RWPE2 (cell line): ENCODE data around the gene RAB11FIP5.

Source experiments
- ATAC-seq: fragments of 200-7000 bp; cut with Tn5 transposase; 3 replicates; pipeline ENCODE4 v1.9.1; 2021; ENCODE audit warnings: low read depth
- DNase-seq: peaks from one replicate; pipeline ENCODE4 v3.0.0-alpha.2; 2020; ENCODE audit warnings: low spot score
- H3K27ac ChIP-seq: fragments of 450-650 bp; 2 replicates; pipeline ENCODE4 v1.5.1; 2017; ENCODE audit warnings: mild to moderate bottlenecking; ENCODE audit not compliant: poor library complexity, severe bottlenecking
- H3K27me3 ChIP-seq: fragments of 250-450 bp; sonication (Bioruptor Pico); 2 replicates; pipeline ENCODE4 v1.5.1; 2021; ENCODE audit warnings: mild to moderate bottlenecking, moderate library complexity; ENCODE audit not compliant: insufficient read depth, poor library complexity, severe bottlenecking
- H3K36me3 ChIP-seq: fragments of 250-450 bp; sonication (Bioruptor Pico); 2 replicates; pipeline ENCODE4 v1.5.1; 2020; ENCODE audit warnings: low read depth, mild to moderate bottlenecking, moderate library complexity
- H3K4me1 ChIP-seq: fragments of 250-450 bp; sonication (Bioruptor Pico); 2 replicates; pipeline ENCODE4 v1.5.1; 2021; ENCODE audit warnings: mild to moderate bottlenecking, moderate library complexity; ENCODE audit not compliant: insufficient read depth, poor library complexity, severe bottlenecking
- H3K4me3 ChIP-seq: fragments of 250-450 bp; sonication (Bioruptor Pico); 2 replicates; pipeline ENCODE4 v1.5.1; 2021; ENCODE audit warnings: mild to moderate bottlenecking, moderate library complexity; ENCODE audit not compliant: severe bottlenecking
- H3K9me3 ChIP-seq: fragments of 250-450 bp; sonication (Bioruptor Pico); 2 replicates; pipeline ENCODE4 v1.5.1; 2021; ENCODE audit warnings: mild to moderate bottlenecking, moderate library complexity; ENCODE audit not compliant: severe bottlenecking
- TF ChIP-seq, protein P1 (sequence below): fragments of 450-650 bp; IDR thresholded peaks from one replicate; pipeline ENCODE4 v1.5.1; 2017; ENCODE audit warnings: mild to moderate bottlenecking, moderate library complexity; ENCODE audit not compliant: poor library complexity, severe bottlenecking

RAB11FIP5 gene

DNA sequence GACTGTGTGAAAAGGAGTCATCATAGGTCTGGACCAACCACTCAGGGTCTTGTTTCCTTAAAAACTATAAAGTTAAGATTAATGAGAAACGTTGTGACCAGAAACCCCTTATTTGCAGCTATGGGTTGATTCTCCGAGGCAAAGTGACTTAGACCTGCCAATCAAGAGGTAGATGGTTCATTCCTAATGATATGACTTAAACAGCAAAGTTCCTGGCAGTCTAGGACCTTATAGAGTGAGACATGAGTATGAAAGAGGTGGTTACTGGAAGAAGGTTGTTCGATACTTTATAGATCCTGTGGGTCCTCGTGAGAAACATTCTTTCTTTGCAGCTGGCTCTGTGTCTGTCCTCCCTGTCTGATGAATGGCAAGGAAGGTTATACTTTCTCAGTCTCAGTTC, 49.3 kb downstream of the RAB11FIP5 start:
- ATAC-seq, result no peak
- TF ChIP-seq, protein P1, sequence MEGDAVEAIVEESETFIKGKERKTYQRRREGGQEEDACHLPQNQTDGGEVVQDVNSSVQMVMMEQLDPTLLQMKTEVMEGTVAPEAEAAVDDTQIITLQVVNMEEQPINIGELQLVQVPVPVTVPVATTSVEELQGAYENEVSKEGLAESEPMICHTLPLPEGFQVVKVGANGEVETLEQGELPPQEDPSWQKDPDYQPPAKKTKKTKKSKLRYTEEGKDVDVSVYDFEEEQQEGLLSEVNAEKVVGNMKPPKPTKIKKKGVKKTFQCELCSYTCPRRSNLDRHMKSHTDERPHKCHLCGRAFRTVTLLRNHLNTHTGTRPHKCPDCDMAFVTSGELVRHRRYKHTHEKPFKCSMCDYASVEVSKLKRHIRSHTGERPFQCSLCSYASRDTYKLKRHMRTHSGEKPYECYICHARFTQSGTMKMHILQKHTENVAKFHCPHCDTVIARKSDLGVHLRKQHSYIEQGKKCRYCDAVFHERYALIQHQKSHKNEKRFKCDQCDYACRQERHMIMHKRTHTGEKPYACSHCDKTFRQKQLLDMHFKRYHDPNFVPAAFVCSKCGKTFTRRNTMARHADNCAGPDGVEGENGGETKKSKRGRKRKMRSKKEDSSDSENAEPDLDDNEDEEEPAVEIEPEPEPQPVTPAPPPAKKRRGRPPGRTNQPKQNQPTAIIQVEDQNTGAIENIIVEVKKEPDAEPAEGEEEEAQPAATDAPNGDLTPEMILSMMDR, result no peak
- peak overlapping the region; percentile 64 for H3K27ac ChIP-seq
- H3K27me3 ChIP-seq, result no peaks in the 10 kb centered on the region
- no peaks in the 10 kb centered on the region for H3K9me3 ChIP-seq
- no peak overlapping the region for H3K4me3 ChIP-seq
- peaks cover 22% of the 10 kb centered on the region for H3K4me1 ChIP-seq
- H3K36me3 ChIP-seq, result peaks cover 6% of the 10 kb centered on the region; the same call in 1 of the 2 replicates
- DNase-seq, result no peak

- H3K4me1 ChIP-seq, result peaks cover 10% of the 10 kb centered on the region
- H3K27me3 ChIP-seq, result no peaks in the 10 kb centered on the region
- H3K27ac ChIP-seq, result no peak overlapping the region
- no peak overlapping the region for H3K4me3 ChIP-seq
- no peaks in the 10 kb centered on the region for H3K9me3 ChIP-seq
- peaks cover 22% of the 10 kb centered on the region for H3K36me3 ChIP-seq
- TF ChIP-seq, protein P1, result no peak
- DNase-seq, result no peak
- no peak for ATAC-seq
Measured at GRCh38 chr2:73059106-73059505, 53.6 kb downstream of the RAB11FIP5 start.

- Histone ChIP-seq H3K4me1 (no peaks in the 10 kb centered on the region), H3K27me3 (no peaks in the 10 kb centered on the region), H3K4me3 (no peak overlapping the region), H3K36me3 (peaks cover 15% of the 10 kb centered on the region), H3K27ac (no peak overlapping the region), H3K9me3 (no peaks in the 10 kb centered on the region)
- ATAC-seq (no peak), DNase-seq (no peak)
- TF ChIP-seq, protein P1, result no peak
Measured at GRCh38 chr2:73054980-73055379, 57.8 kb downstream of the RAB11FIP5 start.

- Histone ChIP-seq H3K27me3 (no peaks in the 10 kb centered on the region), H3K4me3 (no peak overlapping the region), H3K9me3 (no peaks in the 10 kb centered on the region), H3K4me1 (no peaks in the 10 kb centered on the region), H3K36me3 (peaks cover 15% of the 10 kb centered on the region), H3K27ac (no peak overlapping the region)
- TF ChIP-seq, protein P1, result no peak
- DNase-seq, result no peak
- ATAC-seq, result no peak
Measured at GRCh38 chr2:73053316-73054114, 59.2 kb downstream of the RAB11FIP5 start.

DNA sequence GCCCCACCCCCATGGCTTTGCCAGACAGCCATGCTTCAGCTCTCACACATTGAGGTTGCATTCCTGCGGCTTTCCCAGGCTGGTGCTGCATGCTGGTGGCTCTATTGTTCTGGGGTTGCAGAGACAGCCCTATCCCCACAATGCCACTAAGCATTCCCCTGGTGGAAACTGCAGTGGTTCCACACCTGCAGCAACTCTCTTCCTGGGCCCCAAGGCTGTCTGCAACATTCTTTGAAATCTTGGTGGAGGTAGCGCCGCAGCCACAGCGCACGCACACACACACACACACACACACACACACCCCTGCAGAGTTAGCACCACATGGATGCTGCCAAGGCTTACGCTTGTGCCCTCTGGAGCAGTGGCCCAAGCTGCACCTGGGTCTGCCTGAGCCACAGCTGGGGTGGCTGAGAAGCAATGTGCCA, 62.6 kb downstream of the RAB11FIP5 start:
- TF ChIP-seq, protein P1, result no peak
- Histone ChIP-seq H3K36me3 (no peaks in the 10 kb centered on the region), H3K9me3 (no peaks in the 10 kb centered on the region), H3K4me1 (no peaks in the 10 kb centered on the region), H3K4me3 (no peak overlapping the region), H3K27ac (no peak overlapping the region), H3K27me3 (no peaks in the 10 kb centered on the region)
- no peak for DNase-seq
- no peak for ATAC-seq
